Activated CD8-positive, alpha-beta memory T cell treated with anti-CD3 and anti-CD28 coated beads for 24 hours (primary cell): Measurements from ENCODE around the gene N4BP2L1.
"Not testable (repeated sequence)": the region's sequence is repeated elsewhere in the genome, so short reads cannot be mapped to it uniquely, and the experiment has no call there.

ENCODE experiments used
- DNase-seq: peaks from one replicate; pipeline ENCODE4 v3.0.0-alpha.2; 2020

The N4BP2L1 gene

DNA sequence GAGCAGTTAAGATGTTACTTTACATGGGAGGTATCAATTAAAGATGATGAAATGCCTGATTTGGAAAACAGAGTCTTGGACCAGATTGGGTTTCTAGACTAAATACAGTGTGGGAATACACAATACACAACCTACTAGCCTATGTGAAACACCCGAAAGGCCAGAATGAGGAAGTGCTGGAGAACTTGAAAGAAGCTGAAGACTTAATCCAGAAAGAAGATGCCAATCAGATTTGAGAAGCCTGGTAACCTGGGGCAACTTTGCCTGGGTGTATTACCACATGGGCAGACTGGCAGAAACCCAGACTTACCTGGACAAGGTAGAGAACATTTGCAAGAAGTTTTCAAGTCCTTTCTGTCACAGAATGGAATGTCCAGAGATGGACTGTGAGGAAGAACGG lies 43.2 kb downstream of the N4BP2L1 start:
- DNase-seq, result no peak

DNA sequence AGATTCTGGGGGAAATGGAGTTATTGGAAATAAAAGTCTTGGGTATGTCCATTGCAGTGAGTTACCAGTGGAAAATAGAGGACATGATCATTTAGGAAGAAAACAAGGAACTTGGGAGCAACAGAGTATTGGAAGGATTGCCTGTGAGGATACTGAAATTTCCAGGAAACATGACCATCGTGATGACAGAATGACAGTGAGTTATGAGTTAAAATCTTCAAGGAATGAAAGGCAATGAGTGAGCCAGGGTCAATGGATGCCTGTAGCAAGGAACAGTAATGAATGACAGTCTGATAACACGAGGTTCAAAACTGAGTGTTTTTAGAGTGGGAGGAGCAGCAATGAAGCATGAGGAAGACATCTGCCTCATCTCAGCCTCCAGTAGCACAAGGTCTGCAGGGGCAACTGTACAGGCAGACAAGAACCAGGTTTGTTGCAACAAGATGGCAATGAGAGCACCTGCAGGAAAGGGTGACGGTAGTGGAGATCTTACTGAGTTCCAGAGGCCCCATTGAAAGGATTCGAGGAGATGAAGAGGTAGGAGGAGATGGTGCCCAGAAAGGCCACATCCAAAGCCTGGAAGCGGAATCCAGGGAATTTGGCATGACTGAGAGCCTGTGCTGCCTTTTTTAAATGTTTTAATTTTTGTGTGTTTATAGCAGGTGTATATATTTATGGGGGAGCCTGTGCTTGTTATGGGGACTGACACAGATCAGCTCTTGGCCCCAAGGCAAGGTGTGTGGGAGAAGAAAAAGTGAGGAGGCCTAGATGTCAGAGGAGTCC lies 43.9 kb downstream of the N4BP2L1 start:
- DNase-seq, result no peak

- no peak for DNase-seq
Measured at GRCh38 chr13:32381539-32381938, 46.4 kb downstream of the N4BP2L1 start.

- DNase-seq, result no peak
Measured at GRCh38 chr13:32378012-32378411, 49.9 kb downstream of the N4BP2L1 start.

- DNase-seq, result no peak
Measured at GRCh38 chr13:32376642-32377415, 51.1 kb downstream of the N4BP2L1 start.

GRCh38 chr13:32370805-32371204 lies 57.1 kb downstream of the N4BP2L1 start:
- DNase-seq, result no peak

GRCh38 chr13:32362574-32362973 lies 65.4 kb downstream of the N4BP2L1 start:
- DNase-seq, result no peak

GRCh38 chr13:32355935-32356334 lies 72.0 kb downstream of the N4BP2L1 start:
- not testable (repeated sequence) for DNase-seq

GRCh38 chr13:32354040-32354439 lies 73.9 kb downstream of the N4BP2L1 start:
- DNase-seq, result no peak

GRCh38 chr13:32350839-32351441 lies 77.0 kb downstream of the N4BP2L1 start:
- not testable (repeated sequence) for DNase-seq
